IMR-90 (cell line): ENCODE measurements around the gene C7. TPM values are rescaled to one million over a fixed set of nuclear protein-coding genes. Genes with fewer than 3 reads are reported as not detected.

ENCODE experiments used
- ATAC-seq: fragments of 200-7000 bp; cut with Tn5 transposase; 2 replicates; pipeline ENCODE4 v1.9.1; 2020; ENCODE audit warnings: low read depth, mild to moderate bottlenecking, moderate library complexity
- BruUV-seq: library from RNA; stranded (reverse); fragments of 400-500 nt; replicated peaks from 2 replicates; lab custom pipeline; 2021; lab: Mats Ljungman, UMichigan
- CTCF ChIA-PET: fragments of 300-600 bp; formaldehyde crosslinking; extraction: SDS; loops from one replicate; lab custom pipeline; 2021; ENCODE audit warnings: antibody characterized with exemption; lab: Yijun Ruan, JAX
- POLR2A ChIA-PET: fragments of 300-600 bp; sonication (Branson Sonifier 250); formaldehyde crosslinking; loops from one replicate; lab custom pipeline; 2022; ENCODE audit warnings: antibody characterized with exemption; ENCODE audit not compliant: unreplicated experiment; lab: Charles Lee
- DNase-seq: peaks from one replicate; pipeline ENCODE4 v3.0.0; 2013
- H2AFZ ChIP-seq: replicated peaks from 2 replicates; pipeline ENCODE3; 2013; ENCODE audit warnings: low read length, mild to moderate bottlenecking; ENCODE audit not compliant: poor library complexity
- H2AK5ac ChIP-seq: 2 replicates; pipeline ENCODE4 v1.6.1; 2013; ENCODE audit warnings: low read depth, low read length, inconsistent platforms
- H2AK9ac ChIP-seq: replicated peaks from 2 replicates; pipeline ENCODE3; 2013; ENCODE audit warnings: mild to moderate bottlenecking, low read depth, low read length, moderate library complexity; ENCODE audit not compliant: poor library complexity
- H2BK120ac ChIP-seq: 2 replicates; pipeline ENCODE4 v1.6.1; 2013; ENCODE audit warnings: low read depth, low read length, inconsistent platforms
- H2BK15ac ChIP-seq: 3 replicates; pipeline ENCODE4 v1.6.1; 2013; ENCODE audit warnings: low read depth, low read length, inconsistent platforms
- H2BK20ac ChIP-seq: 2 replicates; pipeline ENCODE4 v1.6.1; 2013; ENCODE audit warnings: low read depth, mild to moderate bottlenecking, inconsistent platforms, low read length, moderate library complexity
- H2BK5ac ChIP-seq: 2 replicates; pipeline ENCODE4 v1.6.1; 2013; ENCODE audit warnings: mild to moderate bottlenecking, low read depth, low read length, inconsistent platforms; ENCODE audit not compliant: poor library complexity, severe bottlenecking
- H3K14ac ChIP-seq: replicated peaks from 2 replicates; pipeline ENCODE4 v1.6.1; 2013; ENCODE audit warnings: low read depth, low read length, inconsistent platforms
- H3K18ac ChIP-seq: 2 replicates; pipeline ENCODE4 v1.6.1; 2013; ENCODE audit warnings: low read depth, low read length, control low read depth
- H3K23ac ChIP-seq: 2 replicates; pipeline ENCODE4 v1.6.1; 2013; ENCODE audit warnings: low read depth, low read length, inconsistent platforms
- H3K27ac ChIP-seq: 2 replicates; pipeline ENCODE4 v1.5.1; 2013; ENCODE audit warnings: mild to moderate bottlenecking, control low read depth, low read length; ENCODE audit not compliant: insufficient read depth
- H3K27me3 ChIP-seq: 2 replicates; pipeline ENCODE4 v1.6.1; 2013; ENCODE audit warnings: low read length; ENCODE audit not compliant: control insufficient read depth, insufficient read depth
- H3K36me3 ChIP-seq: 2 replicates; pipeline ENCODE4 v1.6.1; 2013; ENCODE audit warnings: low read length, mixed read lengths; ENCODE audit not compliant: control insufficient read depth, insufficient read depth
- H3K4ac ChIP-seq: 2 replicates; pipeline ENCODE4 v1.6.1; 2013; ENCODE audit warnings: low read depth, low read length, inconsistent platforms
- H3K4me1 ChIP-seq: 2 replicates; pipeline ENCODE4 v1.6.1; 2013; ENCODE audit warnings: low read length, mixed read lengths; ENCODE audit not compliant: control insufficient read depth, insufficient read depth
- H3K4me2 ChIP-seq: 2 replicates; pipeline ENCODE4 v1.6.1; 2013; ENCODE audit warnings: low read depth, mild to moderate bottlenecking, control low read depth, low read length, moderate library complexity
- H3K4me3 ChIP-seq: 2 replicates; pipeline ENCODE4 v1.5.1; 2013; ENCODE audit warnings: low read depth, mild to moderate bottlenecking, control low read depth, low read length, moderate library complexity; ENCODE audit not compliant: insufficient read depth
- H3K56ac ChIP-seq: 2 replicates; pipeline ENCODE4 v1.6.1; 2013; ENCODE audit warnings: low read length, inconsistent platforms; ENCODE audit not compliant: insufficient read depth; ENCODE audit errors: extremely low read depth
- H3K79me1 ChIP-seq, 2 experiments: 2 replicates each; pipeline ENCODE4 v1.6.1; 2013; ENCODE audit warnings: low read length in 2 of 2, inconsistent platforms in 1 of 2, low read depth in 1 of 2
- H3K9ac ChIP-seq: 2 replicates; pipeline ENCODE4 v1.6.1; 2013; ENCODE audit warnings: low read depth, low read length, control low read depth
- H3K9me1 ChIP-seq: 2 replicates; pipeline ENCODE4 v1.6.1; 2013; ENCODE audit warnings: low read length, inconsistent platforms; ENCODE audit not compliant: insufficient read depth
- H3K9me3 ChIP-seq: 2 replicates; pipeline ENCODE4 v1.6.1; 2013; ENCODE audit warnings: low read length; ENCODE audit not compliant: control insufficient read depth, insufficient read depth
- H4K20me1 ChIP-seq: 2 replicates; pipeline ENCODE4 v1.6.1; 2013; ENCODE audit warnings: low read length, inconsistent platforms; ENCODE audit not compliant: insufficient read depth
- H4K5ac ChIP-seq: 2 replicates; pipeline ENCODE4 v1.6.1; 2013; ENCODE audit warnings: mild to moderate bottlenecking, low read depth, low read length, control low read depth
- H4K8ac ChIP-seq, 2 experiments: 2 replicates each; pipeline ENCODE4 v1.6.1; 2013; ENCODE audit warnings: low read depth in 2 of 2, low read length in 2 of 2, control low read depth in 1 of 2, inconsistent platforms in 1 of 2
- H4K91ac ChIP-seq: 2 replicates; pipeline ENCODE4 v1.6.1; 2013; ENCODE audit warnings: low read depth, low read length, inconsistent platforms; ENCODE audit not compliant: insufficient read depth
- FOS ChIP-seq: fragments of 150-350 bp; IDR thresholded peaks from 2 replicates; pipeline ENCODE4 v1.6.1; 2016; ENCODE audit warnings: low read depth, low read length
- MAFK ChIP-seq: IDR thresholded peaks from 2 replicates; pipeline ENCODE4 v1.6.1; 2012; ENCODE audit warnings: low read depth, low read length, improper control_type of control experiment
- WGBS, 2 experiments: methylation state at CpG; one replicate each; pipeline versions ENCODE4 v1.1.5 to v1.1.7; 2013; ENCODE audit warnings: missing lambda C conversion rate in 2 of 2; ENCODE audit not compliant: insufficient read length in 1 of 2; ENCODE audit errors: extremely low coverage in 2 of 2; 5-methylcytosine and 5-hydroxymethylcytosine counted together
- dilution Hi-C: fragments of 300-500 bp; cut with HindIII; formaldehyde crosslinking; loops from one replicate; pipeline ENCODE4 v1.14.3; 2018; ENCODE audit warnings: low sequenced_read_pairs; ENCODE audit not compliant: unreplicated experiment
- in situ Hi-C: fragments of 300-500 bp; cut with MboI; formaldehyde crosslinking; loops from 3 replicates; pipeline ENCODE4 v1.14.3; 2019; ENCODE audit warnings: low sequenced_read_pairs, inconsistent platforms, mixed read lengths
- intact Hi-C: fragments of 100-400 bp; cut with micrococcal nuclease; formaldehyde crosslinking; loops from 2 replicates; pipeline ENCODE4 v1.10.0; 2022
- polyA plus RNA-seq, 3 experiments: library from polyadenylated mRNA; depleted of rRNA; stranded (reverse); fragments of >200 nt; gene quantifications; 2 replicates each; pipeline ENCODE4 v1.2.3, GENCODE V29; 2012; ENCODE audit warnings: low replicate concordance in 1 of 3
- total RNA-seq: library from RNA; depleted of rRNA; stranded (reverse); fragments of >200 nt; gene quantifications from 2 replicates; pipeline ENCODE4 v1.2.3, GENCODE V29; 2012

The C7 gene
- total and polyA plus RNA-seq, 2 of the 4 experiments (the other 2 are of a cell fraction) = 0.54 to 1.8 TPM

GRCh38 chr5:40911266-40911665, 2.0 kb downstream of the C7 start:
- POLR2A ChIA-PET = no interaction called here

More at GRCh38 chr5:40911266-40911665, 2.0 kb downstream of the C7 start:
- Histone ChIP-seq H2AK9ac (peak overlapping the region; percentile 44), H2AFZ (no peak overlapping the region), H3K79me1 (no peaks in the 10 kb centered on the region), H3K9ac (no peak overlapping the region), H2BK20ac (no peak overlapping the region; the same call in 1 of the 2 replicates), H2BK120ac (no peak overlapping the region), H3K23ac (no peak overlapping the region), H3K36me3 (no peaks in the 10 kb centered on the region), H4K5ac (no peak overlapping the region), H3K27me3 (no peaks in the 10 kb centered on the region), H3K4me3 (no peak overlapping the region), H2AK5ac (no peak overlapping the region), H4K91ac (no peak overlapping the region; the same call in 1 of the 2 replicates), H3K18ac (0 out of 2 replicates have a peak overlapping the region, but pooled peaks have one; percentile 12), H2BK5ac (no peak overlapping the region), H4K8ac (no peak overlapping the region), H2BK15ac (no peak overlapping the region; the same call in 2 of the 3 replicates), H3K4ac (no peak overlapping the region; the same call in 1 of the 2 replicates), H3K27ac (no peak overlapping the region), H3K56ac (no peak overlapping the region), H3K4me1 (peaks cover 6% of the 10 kb centered on the region), H3K9me3 (no peaks in the 10 kb centered on the region), H3K4me2 (no peak overlapping the region), H3K14ac (no peak overlapping the region), H3K9me1 (no peaks in the 10 kb centered on the region), H4K20me1 (no peaks in the 10 kb centered on the region)
- CTCF ChIA-PET = no interaction called here
- BruUV-seq = no TSS peak
- WGBS, 2 experiments = 64% methylated on average over 4 of the region's 4 CpGs; no CpG with 5 or more reads in 1 of the 2 experiments
- DNase-seq (no peak), ATAC-seq (no peak)
- TF ChIP-seq MAFK = no peak
- no peak for TF ChIP-seq FOS
- dilution Hi-C loops = no loop called here
- in situ Hi-C loops = loop anchor here (25.0 kb wide), 1 partner anchor 726 kb away; no protein-coding TSS in a partner anchor
- intact Hi-C loops = loop anchor here (5.0 kb wide), 1 partner anchor 81 kb away; no protein-coding TSS in a partner anchor
